Right cardiac atrium (tissue), 5 donors: ENCODE measurements around the gene MANEAL. TPM values are rescaled to one million over a fixed set of nuclear protein-coding genes. Genes with fewer than 3 reads are reported as not detected.

ENCODE experiments used
- ATAC-seq, 2 donors: fragments of 200-7000 bp; cut with Tn5 transposase; one replicate each; pipeline versions ENCODE4 v1.8.0 to v1.9.1; 2020; ENCODE audit warnings: moderate library complexity in 2 of 2, mild to moderate bottlenecking in 1 of 2
- DNase-seq, 3 donors: peaks; one replicate each; pipeline ENCODE4 v3.0.0-alpha.2; 2020
- H3K27ac ChIP-seq: one replicate; pipeline ENCODE4 v1.5.1; 2013; ENCODE audit warnings: mild to moderate bottlenecking, low read length, control low read depth, moderate library complexity
- H3K27me3 ChIP-seq: one replicate; pipeline ENCODE4 v1.6.1; 2013; ENCODE audit not compliant: control insufficient read depth, insufficient read depth
- H3K4me1 ChIP-seq: one replicate; pipeline ENCODE4 v1.6.1; 2013; ENCODE audit warnings: low read length; ENCODE audit not compliant: control insufficient read depth, insufficient read depth
- H3K4me3 ChIP-seq: one replicate; pipeline ENCODE4 v1.5.1; 2013; ENCODE audit warnings: low read length, control low read depth
- H3K9me3 ChIP-seq: one replicate; pipeline ENCODE4 v1.6.1; 2013; ENCODE audit warnings: low read length; ENCODE audit not compliant: control insufficient read depth
- WGBS: extraction: QIAGEN DNeasy Blood & Tissue Kit; methylation state at CpG from one replicate; pipeline ENCODE4 v1.1.7; 2013; 5-methylcytosine and 5-hydroxymethylcytosine counted together
- intact Hi-C, 4 donors: fragments of 100-400 bp; cut with DNase I; formaldehyde crosslinking; loops; one replicate each; pipeline versions ENCODE4 v1.11.0 to v1.14.0; 2022 to 2023
- polyA plus RNA-seq: library from polyadenylated mRNA; stranded (reverse); fragments of 200-250 nt; gene quantifications from one replicate; pipeline ENCODE4 v1.2.3, GENCODE V29; 2013
- total RNA-seq, 4 donors: library from RNA; stranded (reverse); fragmentation: NEBNext Ultra II Directional; extraction: Animal tissue kit (Norgen Biotek cat#: 25700); gene quantifications; one replicate each; pipeline ENCODE4 v1.2.1, GENCODE V29; 2021
- donor health status: healthy with polysubstance abuse.
- donor health status: DM: no; HTN: yes; CAD: no.
- donor health status: DM: no; HTN: no; CAD: no.
- donor health status: DM: no; HTN: yes; CAD: no; lungs with severe emphysema.
- donor health status: DM: yes; HTN: yes; CAD: no.

MANEAL gene
- total and polyA plus RNA-seq, 5 donors, result 0.69 to 1.5 (median 1.2) TPM

DNA sequence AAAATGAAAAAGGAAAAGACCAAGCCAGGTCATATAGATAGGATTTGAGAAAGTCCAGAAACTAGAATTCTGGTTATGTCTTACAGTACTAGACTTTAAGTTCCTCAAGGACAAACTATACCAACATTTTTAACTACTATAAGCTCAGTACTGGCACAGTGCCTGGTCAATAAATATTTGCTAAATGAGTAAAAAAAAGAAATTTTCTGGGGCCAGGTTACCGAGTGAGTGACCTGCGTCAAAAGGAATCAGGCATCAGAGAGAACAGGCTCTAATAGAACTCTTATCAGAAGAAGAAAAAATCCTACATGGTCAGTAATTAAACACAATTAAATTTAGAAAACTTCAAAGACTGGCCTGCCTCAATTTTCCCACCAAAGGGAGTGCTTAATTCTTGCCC lies 38.2 kb downstream of the MANEAL start:
- WGBS, result 96% methylated on average over 2 of the region's 2 CpGs
- no peak overlapping the region for H3K4me3 ChIP-seq
- H3K9me3 ChIP-seq, result no peaks in the 10 kb centered on the region
- H3K27ac ChIP-seq, result no peak overlapping the region
- DNase-seq (no peak), ATAC-seq (no peak)
- no peaks in the 10 kb centered on the region for H3K4me1 ChIP-seq
- intact Hi-C loops, result no loop called here
- H3K27me3 ChIP-seq, result no peaks in the 10 kb centered on the region

DNA sequence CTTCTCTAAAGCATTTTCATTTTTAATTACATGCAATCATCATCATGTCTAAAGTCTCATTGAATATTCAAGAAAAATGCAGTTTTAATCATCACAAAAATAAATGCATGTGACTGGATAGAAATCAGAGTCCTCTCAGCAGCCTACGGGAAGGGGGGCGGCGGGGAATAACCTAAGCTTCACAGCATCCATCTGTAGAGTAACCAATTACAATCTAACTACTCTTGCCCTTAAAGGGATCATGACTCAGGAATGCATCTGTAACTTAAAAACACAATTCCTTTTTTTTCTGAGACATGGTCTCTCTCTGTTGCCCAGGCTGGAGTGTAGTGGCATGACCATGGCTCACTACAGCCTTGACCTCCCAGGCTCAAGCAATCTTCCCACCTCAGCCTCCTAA lies 43.1 kb downstream of the MANEAL start:
- no peak overlapping the region for H3K4me3 ChIP-seq
- no peaks in the 10 kb centered on the region for H3K9me3 ChIP-seq
- intact Hi-C loops, result no loop called here
- no peak for ATAC-seq
- WGBS, result 80% methylated on average over 3 of the region's 3 CpGs
- H3K4me1 ChIP-seq, result no peaks in the 10 kb centered on the region
- no peaks in the 10 kb centered on the region for H3K27me3 ChIP-seq
- no peak for DNase-seq
- H3K27ac ChIP-seq, result no peak overlapping the region

DNA sequence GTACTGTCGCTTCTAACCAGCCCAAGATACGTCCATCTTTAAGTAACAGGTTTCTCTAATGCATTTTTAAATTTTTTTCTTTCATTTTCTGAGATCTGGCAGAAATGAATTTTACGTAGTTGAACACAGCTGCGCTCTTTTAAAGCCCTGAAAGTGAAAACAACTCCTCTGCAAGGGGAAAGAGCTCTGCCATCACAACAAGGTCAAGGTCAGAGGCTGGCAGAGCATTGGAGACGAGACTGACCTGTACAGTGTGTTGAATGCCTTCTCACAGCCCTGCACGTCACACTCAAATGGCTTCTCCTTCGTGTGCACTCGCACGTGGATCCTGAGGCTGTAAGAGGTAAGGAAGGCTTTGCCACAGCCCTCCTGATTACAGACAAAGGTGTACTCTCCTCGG lies 46.0 kb downstream of the MANEAL start:
- no peaks in the 10 kb centered on the region for H3K27me3 ChIP-seq
- no peaks in the 10 kb centered on the region for H3K4me1 ChIP-seq
- no peak overlapping the region for H3K27ac ChIP-seq
- DNase-seq, result no peak
- intact Hi-C loops, result no loop called here
- ATAC-seq, result no peak
- 95% methylated on average over 10 of the region's 10 CpGs for WGBS
- no peak overlapping the region for H3K4me3 ChIP-seq
- H3K9me3 ChIP-seq, result no peaks in the 10 kb centered on the region

DNA sequence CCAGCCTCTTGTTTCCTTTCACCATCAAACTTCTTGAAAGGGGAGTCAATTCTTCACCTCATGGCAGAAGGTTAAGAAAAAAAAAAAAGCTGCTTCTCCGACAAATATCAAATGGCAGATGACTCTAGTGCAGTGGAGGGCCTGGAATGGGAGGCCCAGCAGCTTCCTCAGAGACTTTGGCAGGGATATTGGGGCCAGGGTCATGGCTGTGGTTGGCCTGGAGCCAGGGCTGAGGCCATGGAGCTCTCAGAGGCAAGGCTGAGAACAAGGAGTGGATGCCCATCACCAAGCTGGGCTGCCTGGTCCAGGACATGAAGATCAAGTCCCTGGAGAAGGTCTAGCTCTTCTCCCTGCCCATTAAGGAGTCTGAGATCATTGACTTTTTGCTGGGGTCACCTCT lies 47.1 kb downstream of the MANEAL start:
- DNase-seq (no peak), ATAC-seq (no peak)
- 53% methylated on average over 1 of the region's 1 CpG for WGBS
- intact Hi-C loops, result no loop called here
- Histone ChIP-seq H3K27ac (no peak overlapping the region), H3K4me3 (no peak overlapping the region), H3K4me1 (no peaks in the 10 kb centered on the region), H3K9me3 (no peaks in the 10 kb centered on the region), H3K27me3 (no peaks in the 10 kb centered on the region)

DNA sequence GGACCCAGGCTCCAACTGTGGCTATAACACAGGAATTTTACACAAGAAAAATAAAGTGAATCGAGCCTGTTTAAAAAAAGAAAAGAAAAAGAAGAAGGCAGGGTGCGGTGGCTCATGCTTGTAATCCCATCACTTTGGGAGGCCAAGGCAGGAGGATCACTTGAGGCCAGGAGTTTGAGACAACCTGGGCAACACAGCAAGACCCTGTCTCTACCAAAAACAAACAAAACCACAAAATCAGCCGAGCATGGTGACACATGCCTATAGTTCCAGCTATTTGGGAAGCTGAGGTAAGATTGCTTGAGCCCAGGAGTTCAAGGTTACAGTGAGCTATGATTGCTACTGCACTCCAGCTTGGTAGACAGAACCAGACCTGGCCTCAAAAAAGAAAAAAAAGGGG lies 48.0 kb downstream of the MANEAL start:
- no peak overlapping the region for H3K27ac ChIP-seq
- H3K27me3 ChIP-seq, result no peaks in the 10 kb centered on the region
- 91% methylated on average over 3 of the region's 3 CpGs for WGBS
- ATAC-seq (no peak), DNase-seq (no peak)
- intact Hi-C loops, result no loop called here
- no peaks in the 10 kb centered on the region for H3K9me3 ChIP-seq
- no peak overlapping the region for H3K4me3 ChIP-seq
- no peaks in the 10 kb centered on the region for H3K4me1 ChIP-seq

DNA sequence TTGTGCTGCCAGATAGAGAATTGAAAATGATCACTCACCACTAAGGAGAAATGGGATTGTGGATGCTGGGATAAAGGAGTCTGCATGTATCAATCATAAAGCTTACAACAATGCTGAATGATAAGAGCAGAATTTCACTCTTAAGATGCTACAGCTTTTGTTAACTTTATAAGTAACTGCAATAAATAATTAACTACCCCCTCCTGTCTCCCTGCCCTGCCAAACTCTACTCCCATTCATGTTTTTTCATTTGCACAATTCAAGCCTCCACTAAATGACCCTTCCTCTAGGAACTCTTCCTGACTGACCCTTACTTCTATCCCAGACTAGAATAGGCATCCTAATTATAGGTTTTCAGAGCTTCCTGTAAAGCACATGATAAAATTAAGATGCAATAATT lies 50.9 kb downstream of the MANEAL start:
- intact Hi-C loops, result no loop called here
- H3K4me1 ChIP-seq, result no peaks in the 10 kb centered on the region

DNA sequence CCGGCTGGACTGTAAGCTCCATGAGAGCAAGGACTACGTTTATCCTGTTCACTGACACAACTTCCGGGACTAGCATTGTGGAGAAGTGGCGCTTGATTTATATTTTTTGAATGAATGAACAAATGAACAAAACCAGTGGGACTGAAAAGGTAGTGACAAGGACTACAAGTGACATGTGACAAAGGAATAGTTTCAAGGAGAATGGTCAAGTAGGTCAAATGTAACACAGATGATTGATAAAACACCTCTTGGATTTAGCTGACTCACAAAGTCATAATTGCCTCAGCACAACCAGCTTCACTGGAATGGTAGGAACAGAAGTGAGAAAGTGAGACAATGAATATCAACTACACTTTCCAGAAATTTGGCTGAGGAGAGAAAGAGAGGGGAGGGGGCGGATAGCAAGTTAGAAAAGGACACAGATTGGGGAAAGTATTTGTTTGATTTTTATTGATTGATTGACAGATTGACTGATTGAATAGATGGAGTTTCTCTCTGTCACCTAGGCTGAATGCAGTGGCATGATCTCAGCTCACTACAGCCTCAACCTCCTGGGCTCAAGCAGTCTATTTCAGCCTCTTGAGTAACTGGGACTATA lies 51.5 kb downstream of the MANEAL start:
- Histone ChIP-seq H3K9me3 (no peaks in the 10 kb centered on the region), H3K27ac (no peak overlapping the region), H3K27me3 (no peaks in the 10 kb centered on the region), H3K4me1 (no peaks in the 10 kb centered on the region), H3K4me3 (no peak overlapping the region)
- no peak for ATAC-seq
- no peak for DNase-seq
- intact Hi-C loops, result no loop called here
- WGBS, result 92% methylated on average over 5 of the region's 5 CpGs

More for the DNA sequence above, 50.9 kb downstream of the MANEAL start:
- Histone ChIP-seq H3K27ac (no peak overlapping the region), H3K27me3 (no peaks in the 10 kb centered on the region), H3K4me3 (no peak overlapping the region), H3K9me3 (no peaks in the 10 kb centered on the region)
- DNase-seq (no peak), ATAC-seq (no peak)

DNA sequence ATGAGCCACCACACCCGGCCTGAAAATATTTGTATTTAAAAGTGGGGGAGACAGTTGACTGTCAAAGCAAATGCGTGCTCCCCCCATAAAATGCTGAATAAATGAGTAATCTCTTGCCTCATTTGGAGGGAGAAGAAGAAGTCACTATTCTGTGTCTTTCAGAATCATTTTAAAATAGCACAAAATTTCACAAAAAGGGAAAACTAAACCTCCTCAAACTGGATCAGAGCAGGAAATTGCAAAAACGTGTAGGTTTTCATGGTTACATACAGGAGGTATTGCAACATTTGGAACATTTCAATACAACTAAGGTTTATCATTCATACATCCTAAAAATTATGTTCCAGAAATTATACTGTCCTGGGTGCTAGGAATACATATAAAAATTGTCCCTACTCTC lies 52.1 kb downstream of the MANEAL start:
- WGBS, result 76% methylated on average over 3 of the region's 3 CpGs
- DNase-seq (no peak), ATAC-seq (no peak)
- no peaks in the 10 kb centered on the region for H3K4me1 ChIP-seq
- no peak overlapping the region for H3K4me3 ChIP-seq
- no peaks in the 10 kb centered on the region for H3K9me3 ChIP-seq
- H3K27ac ChIP-seq, result no peak overlapping the region
- intact Hi-C loops, result no loop called here
- H3K27me3 ChIP-seq, result no peaks in the 10 kb centered on the region

DNA sequence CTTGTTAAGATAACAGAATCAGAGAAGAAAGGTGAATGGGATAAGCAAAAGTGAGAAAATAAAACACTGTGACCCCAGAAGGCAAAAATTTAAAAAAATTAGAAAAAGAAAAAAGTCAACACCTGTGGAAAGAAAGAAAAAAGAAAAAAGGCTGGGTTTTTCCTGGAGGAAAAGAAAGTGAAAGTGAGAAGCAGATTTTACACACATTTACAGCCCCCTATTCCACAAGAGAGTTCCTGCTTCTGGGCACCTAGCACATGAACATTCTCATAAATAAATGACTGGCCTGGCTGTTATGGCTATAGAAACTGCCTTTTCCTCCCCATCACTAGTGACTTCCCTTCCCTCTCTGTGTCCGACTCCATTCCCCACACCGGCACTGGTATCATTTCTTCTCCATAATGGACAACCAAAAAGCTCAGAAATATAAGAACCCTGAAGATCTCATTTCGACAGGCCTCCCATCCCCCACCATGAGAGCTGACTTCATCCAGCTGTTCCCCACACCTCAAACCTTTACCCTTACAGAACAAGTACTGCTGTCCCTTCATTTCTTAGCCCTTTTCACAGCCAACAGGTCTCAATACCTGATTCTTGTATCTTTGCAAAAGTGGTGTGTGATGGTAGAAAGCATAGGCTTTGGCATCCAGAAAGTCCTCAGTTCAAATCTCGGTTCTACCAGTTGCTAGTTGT lies 53.1 kb downstream of the MANEAL start:
- H3K4me1 ChIP-seq, result peaks cover 1% of the 10 kb centered on the region
- no peak for DNase-seq
- 84% methylated on average over 4 of the region's 4 CpGs for WGBS
- no peak overlapping the region for H3K27ac ChIP-seq
- intact Hi-C loops, result no loop called here
- no peaks in the 10 kb centered on the region for H3K9me3 ChIP-seq
- ATAC-seq, result no peak
- H3K27me3 ChIP-seq, result no peaks in the 10 kb centered on the region
- no peak overlapping the region for H3K4me3 ChIP-seq

DNA sequence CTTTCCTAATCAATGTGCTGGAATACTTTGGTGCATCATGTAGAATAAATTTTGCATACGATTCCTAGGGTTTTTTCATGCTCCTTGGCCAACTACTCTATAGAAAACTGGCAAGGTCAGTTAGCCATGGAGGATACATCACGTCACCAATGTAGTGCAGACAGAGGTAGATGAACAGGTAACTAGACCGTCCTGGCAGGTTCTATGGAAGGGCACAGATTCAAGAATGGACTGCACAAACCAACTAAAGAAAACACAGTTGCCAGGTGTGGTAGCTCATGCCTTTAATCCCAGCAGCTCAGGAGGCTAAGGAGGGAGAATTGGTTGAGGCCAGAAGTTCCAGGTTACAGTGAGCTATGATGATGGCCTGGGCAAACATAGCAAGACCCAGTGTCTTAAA lies 55.8 kb downstream of the MANEAL start:
- no peak for DNase-seq
- H3K9me3 ChIP-seq, result no peaks in the 10 kb centered on the region
- no peak for ATAC-seq
- no peaks in the 10 kb centered on the region for H3K27me3 ChIP-seq
- H3K4me1 ChIP-seq, result peaks cover 2% of the 10 kb centered on the region
- intact Hi-C loops, result no loop called here
- H3K4me3 ChIP-seq, result no peak overlapping the region
- WGBS, result 93% methylated on average over 3 of the region's 3 CpGs
- H3K27ac ChIP-seq, result no peak overlapping the region

DNA sequence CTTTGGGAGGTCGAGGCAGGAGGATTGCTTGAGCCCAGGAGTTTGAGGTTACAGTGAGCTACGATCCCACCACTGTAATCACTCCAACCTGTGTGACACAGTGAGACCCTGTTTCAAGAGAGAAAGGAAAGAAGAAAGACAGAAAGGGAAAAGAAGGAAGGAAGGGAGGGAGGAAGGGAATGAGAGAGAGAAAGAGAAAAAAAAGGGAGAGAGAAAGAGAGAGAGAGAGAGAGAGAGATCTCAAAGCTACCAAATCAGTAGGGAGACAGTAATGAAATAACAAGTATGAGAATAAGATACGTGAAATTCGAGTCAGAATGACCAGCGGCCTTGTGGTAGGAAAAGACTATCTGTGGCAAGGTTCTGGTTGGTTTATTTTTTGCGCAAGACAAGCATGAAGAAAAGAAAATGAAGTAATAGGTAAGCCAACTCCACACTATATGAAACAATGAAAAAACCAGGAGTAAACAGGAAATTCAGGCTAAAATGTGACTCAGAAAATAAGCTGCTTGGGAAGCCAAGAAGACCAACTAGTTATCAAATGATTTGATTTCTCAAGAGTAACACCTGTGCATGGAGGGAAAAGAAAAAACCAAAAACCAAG lies 56.8 kb downstream of the MANEAL start:
- Histone ChIP-seq H3K4me1 (peaks cover 2% of the 10 kb centered on the region), H3K4me3 (no peak overlapping the region)

More for the DNA sequence above, 56.8 kb downstream of the MANEAL start:
- intact Hi-C loops, result no loop called here
- H3K27me3 ChIP-seq, result no peaks in the 10 kb centered on the region
- 84% methylated on average over 6 of the region's 6 CpGs for WGBS
- no peak for DNase-seq
- H3K27ac ChIP-seq, result no peak overlapping the region
- H3K9me3 ChIP-seq, result no peaks in the 10 kb centered on the region
- ATAC-seq, result no peak
